Germinal center (tissue), 1 donor: ENCODE data around the gene MYOG.

Experiments used
- DNase-seq: peaks from one replicate; pipeline ENCODE4 v3.0.0; 2012; ENCODE audit warnings: mixed read lengths, low spot score

Gene MYOG

GRCh38 chr1:203046984-203047630 is 38.7 kb downstream of the MYOG start:
- no peak for DNase-seq

GRCh38 chr1:203045821-203046594 is 39.8 kb downstream of the MYOG start:
- DNase-seq: no peak

DNA sequence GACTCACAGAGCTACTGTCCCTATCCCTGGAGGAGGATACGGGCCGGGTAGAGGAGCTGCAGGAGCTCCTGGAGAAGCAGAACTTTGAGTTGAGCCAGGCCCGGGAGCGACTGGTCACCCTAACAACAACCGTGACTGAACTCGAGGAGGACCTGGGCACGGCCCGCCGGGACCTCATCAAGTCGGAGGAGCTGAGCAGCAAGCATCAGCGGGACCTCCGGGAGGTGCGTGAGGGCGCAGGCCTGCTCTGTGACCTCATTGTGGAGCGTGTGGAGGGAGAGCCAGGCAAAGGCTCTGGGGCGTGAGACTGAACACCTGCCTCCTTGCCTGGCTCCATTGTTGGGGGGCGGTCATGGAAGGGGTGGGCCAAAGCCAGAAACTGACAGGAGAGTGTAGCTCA is 40.5 kb downstream of the MYOG start:
- DNase-seq: no peak

DNA sequence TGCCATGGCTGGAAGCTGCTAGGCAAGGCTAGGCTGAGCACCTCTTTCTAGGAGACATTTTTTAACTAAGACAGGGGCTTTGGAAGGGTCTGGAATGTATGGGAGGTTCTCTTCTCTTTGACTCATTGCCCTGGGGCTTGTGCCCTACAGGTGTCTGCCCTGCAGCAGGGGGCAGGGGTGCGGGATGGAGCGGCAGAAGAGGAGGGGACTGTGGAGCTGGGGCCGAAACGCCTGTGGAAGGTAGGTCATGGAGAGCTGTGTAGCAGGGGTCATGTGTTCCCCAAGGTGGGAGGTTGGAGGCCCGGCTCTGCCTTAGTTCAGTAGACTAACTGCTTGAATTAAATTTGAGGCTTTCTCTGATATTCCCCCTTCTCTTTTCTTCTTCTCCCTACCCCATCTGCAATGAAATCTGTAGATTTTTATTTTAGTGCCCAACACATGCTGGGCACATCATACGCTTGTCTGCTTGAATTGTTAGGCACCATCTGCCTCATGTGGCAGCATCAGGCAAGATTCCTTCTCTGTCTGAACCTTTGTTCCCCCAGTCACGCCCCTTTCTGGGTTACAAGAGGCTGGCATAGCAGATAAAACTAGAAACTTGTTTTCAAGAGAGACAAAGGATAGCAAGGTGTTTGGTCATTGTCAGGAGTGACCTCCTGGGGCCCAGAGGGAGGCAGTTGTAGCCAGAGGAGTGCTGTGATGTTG is 41.1 kb downstream of the MYOG start:
- DNase-seq: no peak

- no peak for DNase-seq
These were observed 41.8 kb downstream of the MYOG start for GRCh38 chr1:203043830-203044545.

GRCh38 chr1:203041351-203041932 is 44.4 kb downstream of the MYOG start:
- DNase-seq: no peak

GRCh38 chr1:203040513-203041275 is 45.1 kb downstream of the MYOG start:
- no peak for DNase-seq

- DNase-seq: no peak
These were observed 46.0 kb downstream of the MYOG start for GRCh38 chr1:203039609-203040512.

GRCh38 chr1:203038891-203039608 is 46.8 kb downstream of the MYOG start:
- DNase-seq: peak; percentile 72

- no peak for DNase-seq
These were observed 47.5 kb downstream of the MYOG start for GRCh38 chr1:203038217-203038741.

- DNase-seq: no peak
These were observed 48.2 kb downstream of the MYOG start for GRCh38 chr1:203037509-203038190.

- no peak for DNase-seq
These were observed 49.3 kb downstream of the MYOG start for GRCh38 chr1:203036537-203036936.

- DNase-seq: no peak
These were observed 49.7 kb downstream of the MYOG start for GRCh38 chr1:203036135-203036534.

- no peak for DNase-seq
These were observed 50.5 kb downstream of the MYOG start for GRCh38 chr1:203035111-203036000.

DNA sequence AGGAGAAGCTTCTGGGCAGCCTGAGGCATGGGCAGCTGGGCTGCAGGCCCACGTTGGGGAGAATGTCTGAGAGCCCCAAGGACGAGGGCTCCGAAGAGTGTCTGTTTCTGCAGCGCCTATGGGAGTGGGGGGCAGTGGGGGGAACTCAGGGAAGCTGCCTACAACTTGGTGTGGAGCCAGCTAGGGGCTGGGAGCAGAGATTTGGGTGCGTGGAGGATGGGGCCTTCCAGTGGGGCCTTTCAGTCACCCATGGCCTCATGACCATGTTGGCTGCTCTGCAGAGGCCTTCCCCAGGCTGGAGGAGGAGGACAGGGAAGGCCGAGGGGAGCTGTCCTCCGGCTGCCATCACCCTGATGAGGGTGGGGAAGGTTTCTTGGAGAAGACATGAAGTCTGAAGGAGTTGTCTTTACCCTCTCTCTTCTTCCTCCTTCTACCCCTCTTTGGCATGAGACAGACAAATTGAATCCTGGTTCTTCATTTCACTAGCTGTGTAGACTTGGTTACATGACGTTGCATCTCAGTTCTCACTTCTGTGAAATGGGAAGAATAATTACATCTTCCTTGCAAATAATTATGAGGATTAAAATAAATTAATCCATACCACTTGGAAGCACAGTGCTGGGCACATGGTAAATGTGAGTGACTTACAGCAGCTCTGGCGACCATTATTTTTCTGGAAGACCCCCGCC is 51.2 kb downstream of the MYOG start:
- DNase-seq: no peak

- no peak for DNase-seq
These were observed 51.9 kb downstream of the MYOG start for GRCh38 chr1:203033917-203034316.

DNA sequence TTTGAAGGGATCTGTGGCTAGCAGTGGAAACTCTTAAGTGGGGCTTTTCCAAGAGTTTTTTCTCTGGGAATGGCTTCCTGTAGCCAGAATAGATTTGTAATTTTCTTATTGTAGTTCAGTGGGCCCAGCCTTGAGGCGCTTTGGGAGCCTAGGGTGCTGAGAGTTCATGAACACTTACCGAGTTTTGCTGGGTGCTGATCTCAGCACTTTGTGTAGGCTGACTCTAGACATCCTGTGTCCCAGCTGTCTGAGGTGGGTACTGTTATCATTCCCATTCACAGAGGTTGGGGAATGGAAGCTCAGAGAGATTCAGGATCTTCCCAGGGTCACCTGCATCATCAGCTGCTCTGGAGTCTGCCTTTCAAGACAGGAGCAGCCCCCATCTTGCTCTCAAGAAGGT is 52.5 kb downstream of the MYOG start:
- DNase-seq: no peak
